ENCODE measurements around the gene NR4A1.

NR4A1 gene

GRCh38 chr12:52010692-52011601 is 40.3 kb upstream of the NR4A1 start:
- no peak for DNase-seq

GRCh38 chr12:52011602-52012214 is 39.5 kb upstream of the NR4A1 start:
- TF ChIP-seq GATA1 (IDR thresholded peaks at IDR 0.05; ENCODE audit: low read depth, low read length): no peak
- no peak for TF ChIP-seq POLR2A (IDR thresholded peaks at IDR 0.05; ENCODE audit: low read length)
- no peak for DNase-seq

More at GRCh38 chr12:52010692-52011601, 40.3 kb upstream of the NR4A1 start:
- TF ChIP-seq GATA1 (IDR thresholded peaks at IDR 0.05; ENCODE audit: low read depth, low read length): no peak
- TF ChIP-seq POLR2A (IDR thresholded peaks at IDR 0.05; ENCODE audit: low read length): no peak

DNA sequence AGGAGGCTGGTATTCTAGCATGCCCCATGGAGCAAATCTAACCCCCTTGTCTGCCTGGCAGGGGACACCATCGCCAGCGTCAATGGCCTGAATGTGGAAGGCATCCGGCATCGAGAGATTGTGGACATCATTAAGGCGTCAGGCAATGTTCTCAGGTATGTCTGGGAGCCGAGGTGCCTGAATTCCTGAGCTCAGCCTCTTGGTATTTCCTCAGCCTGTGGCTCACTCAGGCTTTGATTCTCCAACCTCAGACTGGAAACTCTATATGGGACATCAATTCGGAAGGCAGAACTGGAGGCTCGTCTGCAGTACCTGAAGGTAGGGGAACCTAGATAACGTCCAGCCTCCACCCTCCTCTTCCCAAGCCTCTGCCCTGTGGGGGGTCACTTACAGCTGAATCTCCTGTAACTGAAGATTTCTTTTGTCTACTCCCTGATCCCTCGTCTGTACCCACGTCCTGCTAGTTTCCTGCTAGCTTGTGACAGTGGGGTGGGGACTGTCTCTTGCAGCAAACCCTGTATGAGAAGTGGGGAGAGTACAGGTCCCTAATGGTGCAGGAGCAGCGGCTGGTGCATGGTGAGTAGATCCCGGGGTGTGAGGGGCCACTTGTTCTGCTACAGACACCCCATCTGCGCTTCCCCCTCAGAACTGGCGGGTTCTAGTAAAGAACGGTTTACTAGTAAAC is 37.5 kb upstream of the NR4A1 start:
- DNase-seq: no peak

GRCh38 chr12:52014567-52015530 is 36.4 kb upstream of the NR4A1 start:
- TF ChIP-seq GATA1 (IDR thresholded peaks at IDR 0.05; ENCODE audit: low read depth, low read length) (no peak), POLR2A (IDR thresholded peaks at IDR 0.05; ENCODE audit: low read length) (no peak)
- DNase-seq: no peak

More for the DNA sequence above, 37.5 kb upstream of the NR4A1 start:
- TF ChIP-seq POLR2A (IDR thresholded peaks at IDR 0.05; ENCODE audit: low read length) (no peak), GATA1 (IDR thresholded peaks at IDR 0.05; ENCODE audit: low read depth, low read length) (no peak)

DNA sequence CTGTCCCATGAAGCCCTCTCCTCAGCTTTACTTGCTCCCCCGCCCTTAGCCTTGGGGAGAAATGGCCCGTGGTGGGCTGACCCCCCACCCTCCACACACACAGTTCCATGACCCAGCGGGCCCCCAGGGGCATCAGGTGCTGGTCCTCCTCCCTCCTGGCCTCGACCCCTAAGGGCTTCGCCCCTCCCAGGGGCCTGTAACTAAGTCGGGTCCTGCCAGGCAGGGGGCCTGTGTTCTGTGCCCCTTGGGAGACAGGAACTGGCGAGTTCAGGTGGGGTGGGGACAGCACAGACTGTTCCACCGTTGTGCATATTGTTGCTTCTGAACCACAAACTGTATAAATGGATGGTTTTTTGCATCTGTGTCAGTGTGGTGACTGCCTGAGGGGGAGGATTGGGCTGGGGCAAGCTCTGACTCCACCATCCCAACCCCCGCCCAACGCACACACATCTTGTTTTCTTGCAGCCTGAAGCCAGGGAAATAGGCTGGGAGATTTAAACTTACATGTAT is 35.7 kb upstream of the NR4A1 start:
- no peak for DNase-seq
- TF ChIP-seq POLR2A (IDR thresholded peaks at IDR 0.05; ENCODE audit: low read length) (no peak), GATA1 (IDR thresholded peaks at IDR 0.05; ENCODE audit: low read depth, low read length) (no peak)

DNA sequence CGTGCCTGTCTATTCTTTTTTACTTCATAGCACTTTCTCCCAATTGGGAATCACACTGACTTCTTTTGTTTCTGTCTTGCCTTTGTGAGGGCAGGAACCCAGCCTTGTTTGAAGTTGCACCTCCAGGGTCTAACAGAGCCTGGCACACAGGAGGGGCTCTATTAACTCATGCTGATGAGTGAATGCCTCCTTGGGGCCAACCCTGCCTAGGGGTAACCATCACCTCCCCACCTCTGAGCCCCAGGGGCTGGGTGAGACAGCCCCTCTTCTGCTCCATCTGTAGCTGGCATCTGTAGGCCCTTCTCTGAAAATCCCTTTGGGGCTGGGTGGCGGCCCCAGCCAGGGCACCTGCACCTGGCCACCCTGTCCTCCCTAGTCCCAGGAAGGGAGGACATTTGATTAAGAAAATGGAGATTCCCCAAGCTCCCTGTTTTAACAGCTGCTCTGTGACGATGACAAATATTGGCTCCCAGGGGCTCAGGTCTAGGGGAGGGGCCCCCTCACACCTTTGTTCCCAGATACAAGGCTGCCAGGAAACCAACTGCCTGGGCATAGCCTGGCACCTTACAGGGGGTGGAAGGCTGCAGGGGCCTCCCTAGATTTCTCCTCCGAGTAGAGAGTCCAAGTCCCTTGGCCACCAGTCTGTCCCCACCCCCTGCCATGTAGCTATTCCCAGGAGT is 32.7 kb upstream of the NR4A1 start:
- DNase-seq: no peak
- TF ChIP-seq POLR2A (IDR thresholded peaks at IDR 0.05; ENCODE audit: low read length) (no peak), GATA1 (IDR thresholded peaks at IDR 0.05; ENCODE audit: low read depth, low read length) (no peak)

GRCh38 chr12:52019113-52019770 is 32.0 kb upstream of the NR4A1 start:
- DNase-seq: no peak

DNA sequence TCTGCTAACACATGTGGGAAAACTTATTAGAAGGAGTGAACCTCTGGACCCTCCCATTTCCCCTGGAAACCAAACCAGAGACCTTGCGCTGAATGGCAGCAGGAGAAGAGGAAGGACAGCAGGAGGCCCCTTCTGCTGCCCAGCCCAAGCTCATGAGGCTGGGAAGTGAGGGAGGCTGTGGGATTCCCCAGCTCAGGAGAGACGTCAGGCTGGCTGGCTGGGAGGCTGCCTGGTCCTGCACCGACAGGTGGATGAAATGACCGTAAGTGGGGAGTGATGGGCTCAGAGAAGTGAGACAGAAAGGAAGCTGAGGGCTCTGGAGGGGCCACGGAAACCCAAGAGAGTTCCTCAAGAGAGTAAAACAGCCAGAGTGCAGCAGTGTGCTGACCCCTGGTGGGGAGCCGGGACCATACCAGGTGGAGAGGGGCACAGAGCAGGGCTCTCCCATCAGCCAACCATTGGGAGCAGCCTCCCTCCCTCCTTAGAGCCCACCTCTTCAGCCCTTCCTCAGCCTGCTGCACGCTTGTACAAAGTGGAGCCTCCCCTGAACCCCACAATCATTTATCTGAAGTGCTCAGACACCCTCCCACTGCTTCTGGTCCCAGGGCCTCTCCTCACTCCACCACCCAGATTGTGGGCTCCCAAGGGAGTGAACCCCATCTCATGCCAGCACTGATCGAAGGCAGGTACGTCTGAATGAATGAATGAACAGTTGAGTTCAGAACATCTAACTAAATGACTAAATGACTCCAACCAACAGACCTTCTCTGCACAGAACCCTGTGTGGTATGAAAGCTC is 30.5 kb upstream of the NR4A1 start:
- DNase-seq: peak; percentile 50 to 51
- TF ChIP-seq GATA1 (IDR thresholded peaks at IDR 0.05; ENCODE audit: low read depth, low read length): no peak
- no peak for TF ChIP-seq POLR2A (IDR thresholded peaks at IDR 0.05; ENCODE audit: low read length)

More at GRCh38 chr12:52019113-52019770, 32.0 kb upstream of the NR4A1 start:
- TF ChIP-seq GATA1 (IDR thresholded peaks at IDR 0.05; ENCODE audit: low read depth, low read length) (no peak), POLR2A (IDR thresholded peaks at IDR 0.05; ENCODE audit: low read length) (no peak)

- DNase-seq: peak in 1 of 2 experiments; percentile 49
- TF ChIP-seq POLR2A (IDR thresholded peaks at IDR 0.05; ENCODE audit: low read length) (peak; percentile 18), GATA1 (IDR thresholded peaks at IDR 0.05; ENCODE audit: low read depth, low read length) (no peak)
These were observed 28.4 kb upstream of the NR4A1 start for GRCh38 chr12:52022841-52023181.

GRCh38 chr12:52023182-52023975 is 27.9 kb upstream of the NR4A1 start:
- DNase-seq: peak; percentile 86 to 91
- TF ChIP-seq POLR2A (IDR thresholded peaks at IDR 0.05; ENCODE audit: low read length) (no peak), GATA1 (IDR thresholded peaks at IDR 0.05; ENCODE audit: low read depth, low read length) (no peak)

All from erythroblast (primary cell).